ENCODE measurements around the gene CELA2B.

DNA sequence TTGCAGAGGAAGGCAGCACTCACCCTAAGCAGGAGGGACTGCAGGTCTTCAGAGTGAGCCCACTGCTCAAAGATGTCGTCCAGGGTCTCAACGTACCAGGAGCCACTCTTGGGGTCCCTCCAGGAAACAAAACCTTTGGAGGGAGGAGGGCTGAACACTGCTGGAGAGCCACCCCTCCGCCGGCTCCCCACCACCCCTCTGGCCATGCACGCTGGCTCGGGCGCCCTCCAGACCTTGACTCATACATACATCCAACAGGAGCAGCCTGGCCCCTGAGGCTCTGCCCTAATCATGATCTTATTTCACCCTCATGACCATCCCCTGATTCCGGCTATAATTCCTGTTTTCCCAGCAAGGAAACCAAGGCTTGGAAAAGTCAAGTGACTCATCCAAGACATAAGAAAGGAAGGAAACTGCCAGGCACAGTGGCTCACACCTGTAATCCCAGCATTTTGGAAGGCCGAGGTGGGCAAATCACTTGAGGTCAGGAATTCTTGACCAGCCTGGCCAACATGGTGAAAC lies 18.0 kb downstream of the CELA2B start:
- TF ChIP-seq GABPA (IDR thresholded peaks at IDR 0.05; ENCODE audit: low read depth) (no peak), POLR2A (IDR thresholded peaks at IDR 0.05; ENCODE audit: low read depth, low read length) (no peak), FOXK2 (IDR thresholded peaks at IDR 0.05) (no peak)
- TF ChIP-seq, protein P1, sequence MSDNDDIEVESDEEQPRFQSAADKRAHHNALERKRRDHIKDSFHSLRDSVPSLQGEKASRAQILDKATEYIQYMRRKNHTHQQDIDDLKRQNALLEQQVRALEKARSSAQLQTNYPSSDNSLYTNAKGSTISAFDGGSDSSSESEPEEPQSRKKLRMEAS (IDR thresholded peaks at IDR 0.05; ENCODE audit: low read depth, low read length) = no peak
- TF ChIP-seq, protein P2, sequence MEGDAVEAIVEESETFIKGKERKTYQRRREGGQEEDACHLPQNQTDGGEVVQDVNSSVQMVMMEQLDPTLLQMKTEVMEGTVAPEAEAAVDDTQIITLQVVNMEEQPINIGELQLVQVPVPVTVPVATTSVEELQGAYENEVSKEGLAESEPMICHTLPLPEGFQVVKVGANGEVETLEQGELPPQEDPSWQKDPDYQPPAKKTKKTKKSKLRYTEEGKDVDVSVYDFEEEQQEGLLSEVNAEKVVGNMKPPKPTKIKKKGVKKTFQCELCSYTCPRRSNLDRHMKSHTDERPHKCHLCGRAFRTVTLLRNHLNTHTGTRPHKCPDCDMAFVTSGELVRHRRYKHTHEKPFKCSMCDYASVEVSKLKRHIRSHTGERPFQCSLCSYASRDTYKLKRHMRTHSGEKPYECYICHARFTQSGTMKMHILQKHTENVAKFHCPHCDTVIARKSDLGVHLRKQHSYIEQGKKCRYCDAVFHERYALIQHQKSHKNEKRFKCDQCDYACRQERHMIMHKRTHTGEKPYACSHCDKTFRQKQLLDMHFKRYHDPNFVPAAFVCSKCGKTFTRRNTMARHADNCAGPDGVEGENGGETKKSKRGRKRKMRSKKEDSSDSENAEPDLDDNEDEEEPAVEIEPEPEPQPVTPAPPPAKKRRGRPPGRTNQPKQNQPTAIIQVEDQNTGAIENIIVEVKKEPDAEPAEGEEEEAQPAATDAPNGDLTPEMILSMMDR (IDR thresholded peaks at IDR 0.05 in 2 of 3, conservative IDR thresholded peaks at IDR 0.05 in 1 of 3; ENCODE audit: control insufficient read depth in 2 of 3, extremely low read depth in 1 of 3, insufficient read depth in 1 of 3, low read depth in 3 of 3, low read length in 3 of 3) = no peak
- TF ChIP-seq, protein P3, sequence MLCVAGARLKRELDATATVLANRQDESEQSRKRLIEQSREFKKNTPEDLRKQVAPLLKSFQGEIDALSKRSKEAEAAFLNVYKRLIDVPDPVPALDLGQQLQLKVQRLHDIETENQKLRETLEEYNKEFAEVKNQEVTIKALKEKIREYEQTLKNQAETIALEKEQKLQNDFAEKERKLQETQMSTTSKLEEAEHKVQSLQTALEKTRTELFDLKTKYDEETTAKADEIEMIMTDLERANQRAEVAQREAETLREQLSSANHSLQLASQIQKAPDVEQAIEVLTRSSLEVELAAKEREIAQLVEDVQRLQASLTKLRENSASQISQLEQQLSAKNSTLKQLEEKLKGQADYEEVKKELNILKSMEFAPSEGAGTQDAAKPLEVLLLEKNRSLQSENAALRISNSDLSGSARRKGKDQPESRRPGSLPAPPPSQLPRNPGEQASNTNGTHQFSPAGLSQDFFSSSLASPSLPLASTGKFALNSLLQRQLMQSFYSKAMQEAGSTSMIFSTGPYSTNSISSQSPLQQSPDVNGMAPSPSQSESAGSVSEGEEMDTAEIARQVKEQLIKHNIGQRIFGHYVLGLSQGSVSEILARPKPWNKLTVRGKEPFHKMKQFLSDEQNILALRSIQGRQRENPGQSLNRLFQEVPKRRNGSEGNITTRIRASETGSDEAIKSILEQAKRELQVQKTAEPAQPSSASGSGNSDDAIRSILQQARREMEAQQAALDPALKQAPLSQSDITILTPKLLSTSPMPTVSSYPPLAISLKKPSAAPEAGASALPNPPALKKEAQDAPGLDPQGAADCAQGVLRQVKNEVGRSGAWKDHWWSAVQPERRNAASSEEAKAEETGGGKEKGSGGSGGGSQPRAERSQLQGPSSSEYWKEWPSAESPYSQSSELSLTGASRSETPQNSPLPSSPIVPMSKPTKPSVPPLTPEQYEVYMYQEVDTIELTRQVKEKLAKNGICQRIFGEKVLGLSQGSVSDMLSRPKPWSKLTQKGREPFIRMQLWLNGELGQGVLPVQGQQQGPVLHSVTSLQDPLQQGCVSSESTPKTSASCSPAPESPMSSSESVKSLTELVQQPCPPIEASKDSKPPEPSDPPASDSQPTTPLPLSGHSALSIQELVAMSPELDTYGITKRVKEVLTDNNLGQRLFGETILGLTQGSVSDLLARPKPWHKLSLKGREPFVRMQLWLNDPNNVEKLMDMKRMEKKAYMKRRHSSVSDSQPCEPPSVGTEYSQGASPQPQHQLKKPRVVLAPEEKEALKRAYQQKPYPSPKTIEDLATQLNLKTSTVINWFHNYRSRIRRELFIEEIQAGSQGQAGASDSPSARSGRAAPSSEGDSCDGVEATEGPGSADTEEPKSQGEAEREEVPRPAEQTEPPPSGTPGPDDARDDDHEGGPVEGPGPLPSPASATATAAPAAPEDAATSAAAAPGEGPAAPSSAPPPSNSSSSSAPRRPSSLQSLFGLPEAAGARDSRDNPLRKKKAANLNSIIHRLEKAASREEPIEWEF (IDR thresholded peaks at IDR 0.05; ENCODE audit: insufficient replicate concordance, low read depth, low read length) = no peak
- TF ChIP-seq, protein P4, sequence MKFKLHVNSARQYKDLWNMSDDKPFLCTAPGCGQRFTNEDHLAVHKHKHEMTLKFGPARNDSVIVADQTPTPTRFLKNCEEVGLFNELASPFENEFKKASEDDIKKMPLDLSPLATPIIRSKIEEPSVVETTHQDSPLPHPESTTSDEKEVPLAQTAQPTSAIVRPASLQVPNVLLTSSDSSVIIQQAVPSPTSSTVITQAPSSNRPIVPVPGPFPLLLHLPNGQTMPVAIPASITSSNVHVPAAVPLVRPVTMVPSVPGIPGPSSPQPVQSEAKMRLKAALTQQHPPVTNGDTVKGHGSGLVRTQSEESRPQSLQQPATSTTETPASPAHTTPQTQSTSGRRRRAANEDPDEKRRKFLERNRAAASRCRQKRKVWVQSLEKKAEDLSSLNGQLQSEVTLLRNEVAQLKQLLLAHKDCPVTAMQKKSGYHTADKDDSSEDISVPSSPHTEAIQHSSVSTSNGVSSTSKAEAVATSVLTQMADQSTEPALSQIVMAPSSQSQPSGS (IDR thresholded peaks at IDR 0.05; ENCODE audit: low read length) = no peak

Data from GM12878 (cell line).